ENCODE measurements around the gene CLBA1.

Gene CLBA1

GRCh38 chr14:104973385-104974145 lies 12.0 kb upstream of the CLBA1 start:
- H3K4me3 Mint-ChIP-seq: peak overlapping the region in 2 of 3 experiments; percentile 32 to 42
- TF ChIP-seq CTCF (IDR thresholded peaks at IDR 0.05; ENCODE audit: unreplicated experiment in 3 of 3): no peak
- H3K27ac Mint-ChIP-seq: peak overlapping the region in 2 of 3 experiments; percentile 57 to 59
- H3K9me3 Mint-ChIP-seq: no peaks in the 10 kb centered on the region
- peaks cover 30% of the 10 kb centered on the region for H3K27me3 Mint-ChIP-seq (ENCODE audit: low read depth)
- H3K4me1 Mint-ChIP-seq: peaks cover 25% of the 10 kb centered on the region
- no peaks in the 10 kb centered on the region for H3K36me3 Mint-ChIP-seq (ENCODE audit: low read depth)

- Mint-ChIP-seq H3K27ac (peak overlapping the region in 2 of 3 experiments; percentile 57 to 59), H3K4me1 (peaks cover 25% of the 10 kb centered on the region), H3K4me3 (peak overlapping the region in 2 of 3 experiments; percentile 32 to 42), H3K36me3 (ENCODE audit: low read depth) (no peaks in the 10 kb centered on the region), H3K27me3 (ENCODE audit: low read depth) (peaks cover 36% of the 10 kb centered on the region), H3K9me3 (no peaks in the 10 kb centered on the region)
- no peak for TF ChIP-seq CTCF (IDR thresholded peaks at IDR 0.05; ENCODE audit: unreplicated experiment in 3 of 3)
Measured at GRCh38 chr14:104974146-104974541, 11.4 kb upstream of the CLBA1 start.

GRCh38 chr14:104974665-104975390 lies 10.8 kb upstream of the CLBA1 start:
- H3K36me3 Mint-ChIP-seq (ENCODE audit: low read depth): no peaks in the 10 kb centered on the region
- H3K9me3 Mint-ChIP-seq: no peaks in the 10 kb centered on the region
- H3K4me1 Mint-ChIP-seq: peaks cover 27% of the 10 kb centered on the region
- H3K27me3 Mint-ChIP-seq (ENCODE audit: low read depth): peaks cover 37% of the 10 kb centered on the region
- peak overlapping the region in 1 of 3 experiments; percentile 47 for H3K4me3 Mint-ChIP-seq
- H3K27ac Mint-ChIP-seq: peak overlapping the region in 1 of 3 experiments; percentile 59
- TF ChIP-seq CTCF (IDR thresholded peaks at IDR 0.05; ENCODE audit: unreplicated experiment in 3 of 3): no peak

- H3K4me1 Mint-ChIP-seq: peaks cover 30% of the 10 kb centered on the region
- no peak for TF ChIP-seq CTCF (IDR thresholded peaks at IDR 0.05; ENCODE audit: unreplicated experiment in 3 of 3)
- peak overlapping the region; percentile 75 to 80 (median 79) for H3K4me3 Mint-ChIP-seq
- no peaks in the 10 kb centered on the region for H3K9me3 Mint-ChIP-seq
- H3K36me3 Mint-ChIP-seq (ENCODE audit: low read depth): no peaks in the 10 kb centered on the region
- peaks cover 39% of the 10 kb centered on the region for H3K27me3 Mint-ChIP-seq (ENCODE audit: low read depth)
- H3K27ac Mint-ChIP-seq: peak overlapping the region in 1 of 3 experiments; percentile 79
Measured at GRCh38 chr14:104975481-104976197, 9.9 kb upstream of the CLBA1 start.

- Mint-ChIP-seq H3K9me3 (no peaks in the 10 kb centered on the region), H3K4me1 (peaks cover 32% of the 10 kb centered on the region), H3K27ac (peak overlapping the region in 1 of 3 experiments; percentile 79), H3K36me3 (ENCODE audit: low read depth) (no peaks in the 10 kb centered on the region), H3K27me3 (ENCODE audit: low read depth) (peaks cover 39% of the 10 kb centered on the region), H3K4me3 (peak overlapping the region; percentile 75 to 80 (median 79))
- TF ChIP-seq CTCF (IDR thresholded peaks at IDR 0.05; ENCODE audit: unreplicated experiment in 3 of 3): peak; percentile 82 to 89 (median 86)
Measured at GRCh38 chr14:104976198-104977007, 9.2 kb upstream of the CLBA1 start.
